ENCODE results near the gene ZNF716.

DNA sequence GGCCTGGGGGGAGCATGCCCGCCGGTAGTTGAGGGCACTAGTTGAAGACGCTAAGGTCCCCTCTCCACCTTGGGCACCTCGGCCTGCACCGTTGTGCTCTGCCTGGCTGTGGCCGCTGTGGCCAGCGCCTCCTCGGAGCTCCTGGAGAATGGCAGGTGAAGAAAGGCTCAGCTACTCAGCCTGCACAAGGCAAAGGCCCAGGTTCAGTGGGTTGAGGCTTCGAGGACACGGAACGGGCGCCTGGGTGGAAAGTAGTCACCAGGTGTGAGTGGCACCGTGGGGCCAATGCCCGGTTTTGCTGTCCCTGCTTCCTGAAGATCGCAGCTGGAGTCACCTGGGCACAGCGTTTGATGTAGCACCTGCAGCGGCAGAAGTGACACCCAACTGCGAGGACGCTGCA lies 12.4 kb upstream of the ZNF716 start:
- TF ChIP-seq, protein P1, sequence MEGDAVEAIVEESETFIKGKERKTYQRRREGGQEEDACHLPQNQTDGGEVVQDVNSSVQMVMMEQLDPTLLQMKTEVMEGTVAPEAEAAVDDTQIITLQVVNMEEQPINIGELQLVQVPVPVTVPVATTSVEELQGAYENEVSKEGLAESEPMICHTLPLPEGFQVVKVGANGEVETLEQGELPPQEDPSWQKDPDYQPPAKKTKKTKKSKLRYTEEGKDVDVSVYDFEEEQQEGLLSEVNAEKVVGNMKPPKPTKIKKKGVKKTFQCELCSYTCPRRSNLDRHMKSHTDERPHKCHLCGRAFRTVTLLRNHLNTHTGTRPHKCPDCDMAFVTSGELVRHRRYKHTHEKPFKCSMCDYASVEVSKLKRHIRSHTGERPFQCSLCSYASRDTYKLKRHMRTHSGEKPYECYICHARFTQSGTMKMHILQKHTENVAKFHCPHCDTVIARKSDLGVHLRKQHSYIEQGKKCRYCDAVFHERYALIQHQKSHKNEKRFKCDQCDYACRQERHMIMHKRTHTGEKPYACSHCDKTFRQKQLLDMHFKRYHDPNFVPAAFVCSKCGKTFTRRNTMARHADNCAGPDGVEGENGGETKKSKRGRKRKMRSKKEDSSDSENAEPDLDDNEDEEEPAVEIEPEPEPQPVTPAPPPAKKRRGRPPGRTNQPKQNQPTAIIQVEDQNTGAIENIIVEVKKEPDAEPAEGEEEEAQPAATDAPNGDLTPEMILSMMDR (IDR thresholded peaks at IDR 0.05), result no peak
- no peak for TF ChIP-seq POLR2A (IDR thresholded peaks at IDR 0.05)

Data from adrenal gland (tissue), 5 donors.